ENCODE data around the gene CHST4.
A peak's percentile ranks its signal among the peaks of the same experiment; 100 is the strongest.
"Not testable (repeated sequence)": the region's sequence is repeated elsewhere in the genome, so short reads cannot be mapped to it uniquely, and the experiment has no call there.

The CHST4 gene

GRCh38 chr16:71526111-71526631 is at the start of gene CHST4:
CHST4 (plus strand) TSS chr16:71526426; CDS start chr16:71536678, 10,252 bp downstream.
- peak; percentile 49 for DNase-seq

GRCh38 chr16:71476457-71477124 is 49.6 kb upstream of the CHST4 start:
- no peak for DNase-seq

- DNase-seq: no peak
Measured at GRCh38 chr16:71479420-71479819, 46.8 kb upstream of the CHST4 start.

- DNase-seq: no peak
Measured at GRCh38 chr16:71480956-71481355, 45.3 kb upstream of the CHST4 start.

- no peak for DNase-seq
Measured at GRCh38 chr16:71482569-71482968, 43.7 kb upstream of the CHST4 start.

GRCh38 chr16:71484006-71484893 is 42.0 kb upstream of the CHST4 start:
- peak; percentile 89 for DNase-seq

- DNase-seq: no peak
Measured at GRCh38 chr16:71489122-71489521, 37.1 kb upstream of the CHST4 start, which contains the start of gene ZNF19. ZNF19 (minus strand) TSS chr16:71489324; CDS start chr16:71482114, 7,210 bp downstream.

GRCh38 chr16:71490361-71490760 is 35.9 kb upstream of the CHST4 start:
- DNase-seq: no peak

- no peak for DNase-seq
Measured at GRCh38 chr16:71491054-71491453, 35.2 kb upstream of the CHST4 start.

- DNase-seq: no peak
Measured at GRCh38 chr16:71492786-71493185, 33.4 kb upstream of the CHST4 start.

- no peak for DNase-seq
Measured at GRCh38 chr16:71493213-71493612, 33.0 kb upstream of the CHST4 start.

GRCh38 chr16:71498031-71498430 is 28.2 kb upstream of the CHST4 start:
- DNase-seq: no peak

GRCh38 chr16:71499775-71500364 is 26.4 kb upstream of the CHST4 start:
- DNase-seq: peak; percentile 49

GRCh38 chr16:71500964-71501363 is 25.3 kb upstream of the CHST4 start:
- DNase-seq: no peak

- no peak for DNase-seq
Measured at GRCh38 chr16:71501547-71501946, 24.7 kb upstream of the CHST4 start.

- DNase-seq: not testable (repeated sequence)
Measured at GRCh38 chr16:71504051-71504450, 22.2 kb upstream of the CHST4 start.

- DNase-seq: no peak
Measured at GRCh38 chr16:71504901-71505300, 21.3 kb upstream of the CHST4 start.

GRCh38 chr16:71507061-71507460 is 19.2 kb upstream of the CHST4 start:
- DNase-seq: no peak

GRCh38 chr16:71513302-71513701 is 12.9 kb upstream of the CHST4 start:
- no peak for DNase-seq

- DNase-seq: no peak
Measured at GRCh38 chr16:71514476-71514875, 11.8 kb upstream of the CHST4 start.

GRCh38 chr16:71515026-71515425 is 11.2 kb upstream of the CHST4 start:
- DNase-seq: no peak

GRCh38 chr16:71520550-71520949 is 5.7 kb upstream of the CHST4 start:
- no peak for DNase-seq
